ENCODE results near the gene DDX19B. TPM values are rescaled to one million over a fixed set of nuclear protein-coding genes. Genes with fewer than 3 reads are reported as not detected.
"Not testable (repeated sequence)": the region's sequence is repeated elsewhere in the genome, so short reads cannot be mapped to it uniquely, and the experiment has no call there.

Gene DDX19B
- total RNA-seq, 1 donor: 23.7 TPM

DNA sequence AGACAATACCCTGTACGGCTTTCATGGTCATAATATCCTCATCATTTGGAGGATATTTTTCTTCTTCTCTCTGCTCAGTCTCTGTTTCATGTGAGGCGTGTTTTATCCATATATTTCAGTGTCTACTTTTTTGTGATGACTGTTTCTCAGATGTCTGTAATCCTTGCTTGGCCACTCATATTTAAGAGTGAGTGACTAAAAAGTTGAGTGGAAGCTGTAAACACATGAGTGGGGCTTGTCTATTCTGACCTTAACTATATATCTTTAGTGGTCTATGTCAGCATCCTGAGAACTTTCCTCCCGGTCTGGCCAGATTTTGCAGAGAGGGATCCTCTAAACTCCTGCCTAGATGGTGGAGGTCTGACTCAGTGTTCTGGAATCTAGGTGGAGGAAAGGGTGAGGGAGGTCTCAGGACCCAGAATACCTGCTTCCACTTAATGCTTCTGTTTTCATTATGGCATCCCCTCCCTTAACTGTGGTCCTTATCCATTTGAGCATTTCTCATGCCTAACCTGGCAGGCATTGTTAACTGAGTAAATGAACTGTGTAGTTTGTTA is 6.0 kb downstream of the DDX19B start:
- DNase-seq (ENCODE audit: low read depth): no peak
- no peak for TF ChIP-seq CTCF (IDR thresholded peaks at IDR 0.05; ENCODE audit: insufficient read depth, low read depth, low read length)

GRCh38 chr16:70306880-70307279 is 7.9 kb downstream of the DDX19B start:
- no peak for DNase-seq (ENCODE audit: low read depth)
- H3K4me3 ChIP-seq (ENCODE audit: low read depth, low read length): no peak overlapping the region
- no peak for TF ChIP-seq CTCF (IDR thresholded peaks at IDR 0.05; ENCODE audit: insufficient read depth, low read depth, low read length)

More for the DNA sequence above, 6.0 kb downstream of the DDX19B start:
- H3K4me3 ChIP-seq (ENCODE audit: low read depth, low read length): no peak overlapping the region

DNA sequence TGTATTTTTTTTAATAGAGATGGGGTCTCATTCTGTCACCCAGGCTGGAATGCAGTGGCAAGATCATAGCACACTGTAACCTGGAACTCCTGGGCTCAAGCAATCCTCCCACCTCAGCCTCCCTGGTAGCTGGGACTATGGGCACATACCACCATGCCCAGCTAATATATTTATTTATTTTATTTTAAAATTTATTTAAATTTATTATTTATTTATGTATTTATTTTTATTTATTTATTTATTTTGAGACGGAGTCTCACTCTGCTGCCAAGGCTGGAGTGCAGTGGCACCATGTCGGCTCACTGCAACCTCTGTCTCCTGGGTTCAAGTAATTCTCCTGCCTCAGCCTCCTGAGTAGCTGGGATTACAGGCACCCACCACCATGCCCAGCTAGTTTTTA is 8.7 kb downstream of the DDX19B start:
- not testable (repeated sequence) for H3K4me3 ChIP-seq (ENCODE audit: low read depth, low read length); DNase-seq (ENCODE audit: low read depth)

DNA sequence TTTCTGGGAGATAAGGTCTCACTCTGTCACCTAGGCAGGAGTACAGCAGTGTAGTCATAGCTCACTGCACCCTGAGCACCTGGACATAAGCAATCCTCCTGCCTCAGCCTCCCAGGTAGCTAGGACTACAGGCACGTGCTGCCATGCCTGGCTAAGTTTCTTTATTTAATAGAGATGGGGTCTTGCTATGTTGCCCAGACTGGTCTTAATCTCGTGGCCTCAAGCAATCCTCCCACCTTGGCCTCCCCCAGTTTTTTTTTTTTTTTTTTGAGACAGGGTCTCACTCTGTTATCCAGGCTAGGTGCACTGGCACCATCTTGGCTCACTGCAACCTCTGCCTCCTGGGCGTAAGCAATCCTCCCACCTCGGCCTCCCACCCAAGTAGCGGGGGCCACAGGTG is 21.1 kb downstream of the DDX19B start:
- no peak for TF ChIP-seq CTCF (IDR thresholded peaks at IDR 0.05; ENCODE audit: insufficient read depth, low read depth, low read length)
- H3K4me3 ChIP-seq (ENCODE audit: low read depth, low read length): no peak overlapping the region
- DNase-seq (ENCODE audit: low read depth): no peak

DNA sequence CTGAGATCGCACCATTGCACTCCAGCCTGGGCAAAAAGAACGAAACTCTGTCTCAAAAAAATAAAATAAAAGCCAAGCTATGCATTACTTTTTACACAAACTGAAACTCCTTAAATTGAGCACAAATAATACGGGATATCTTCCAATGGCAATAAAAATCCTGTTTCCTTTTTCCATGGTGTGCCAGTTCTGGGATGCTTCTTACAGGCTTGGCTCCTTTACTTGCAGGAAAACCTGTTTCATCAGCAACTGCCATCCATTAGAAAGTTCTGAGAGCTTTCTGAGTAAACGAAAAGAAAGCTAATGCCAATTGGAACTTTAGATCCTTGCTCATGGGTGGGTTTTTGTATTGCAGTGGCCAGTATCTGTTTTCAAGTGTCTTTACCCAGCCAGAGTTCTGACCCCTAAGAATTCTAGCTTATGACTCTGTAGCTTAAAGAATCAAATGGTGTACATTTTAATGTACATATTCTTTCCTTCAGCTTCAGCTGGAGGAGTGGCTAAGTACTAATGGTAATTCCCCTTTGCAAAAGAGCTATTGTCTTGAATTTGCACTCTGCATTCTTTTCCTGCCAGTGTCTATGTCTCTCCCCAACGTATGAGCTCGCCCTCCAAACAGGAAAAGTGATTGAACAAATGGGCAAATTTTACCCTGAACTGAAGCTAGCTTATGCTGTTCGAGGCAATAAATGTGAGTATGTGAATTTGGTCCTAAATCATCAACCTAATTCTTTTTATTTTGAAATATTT is 26.2 kb downstream of the DDX19B start:
- no peak for DNase-seq (ENCODE audit: low read depth)
- no peak overlapping the region for H3K4me3 ChIP-seq (ENCODE audit: low read depth, low read length)
- no peak for TF ChIP-seq CTCF (IDR thresholded peaks at IDR 0.05; ENCODE audit: insufficient read depth, low read depth, low read length)

DNA sequence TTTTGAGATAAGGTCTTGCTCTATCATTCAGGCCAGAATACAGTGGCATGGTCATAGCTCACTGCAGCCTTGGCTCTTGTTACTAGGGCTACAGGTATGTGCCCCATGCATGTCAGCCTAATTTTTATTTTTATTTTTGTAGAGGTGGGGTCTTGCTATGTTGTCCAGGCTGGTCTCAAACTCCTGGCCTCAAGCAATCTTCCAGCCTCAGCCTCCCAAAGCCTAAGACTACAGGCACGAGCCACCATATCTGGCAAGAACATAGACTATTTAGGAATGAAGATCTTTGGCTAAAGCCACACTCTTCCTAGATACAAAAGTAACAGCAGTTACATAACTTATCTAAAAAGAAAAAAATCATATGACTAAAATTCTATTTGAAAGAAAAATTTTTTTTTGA is 32.1 kb downstream of the DDX19B start:
- DNase-seq (ENCODE audit: low read depth): no peak
- no peak overlapping the region for H3K4me3 ChIP-seq (ENCODE audit: low read depth, low read length)
- no peak for TF ChIP-seq CTCF (IDR thresholded peaks at IDR 0.05; ENCODE audit: insufficient read depth, low read depth, low read length)

DNA sequence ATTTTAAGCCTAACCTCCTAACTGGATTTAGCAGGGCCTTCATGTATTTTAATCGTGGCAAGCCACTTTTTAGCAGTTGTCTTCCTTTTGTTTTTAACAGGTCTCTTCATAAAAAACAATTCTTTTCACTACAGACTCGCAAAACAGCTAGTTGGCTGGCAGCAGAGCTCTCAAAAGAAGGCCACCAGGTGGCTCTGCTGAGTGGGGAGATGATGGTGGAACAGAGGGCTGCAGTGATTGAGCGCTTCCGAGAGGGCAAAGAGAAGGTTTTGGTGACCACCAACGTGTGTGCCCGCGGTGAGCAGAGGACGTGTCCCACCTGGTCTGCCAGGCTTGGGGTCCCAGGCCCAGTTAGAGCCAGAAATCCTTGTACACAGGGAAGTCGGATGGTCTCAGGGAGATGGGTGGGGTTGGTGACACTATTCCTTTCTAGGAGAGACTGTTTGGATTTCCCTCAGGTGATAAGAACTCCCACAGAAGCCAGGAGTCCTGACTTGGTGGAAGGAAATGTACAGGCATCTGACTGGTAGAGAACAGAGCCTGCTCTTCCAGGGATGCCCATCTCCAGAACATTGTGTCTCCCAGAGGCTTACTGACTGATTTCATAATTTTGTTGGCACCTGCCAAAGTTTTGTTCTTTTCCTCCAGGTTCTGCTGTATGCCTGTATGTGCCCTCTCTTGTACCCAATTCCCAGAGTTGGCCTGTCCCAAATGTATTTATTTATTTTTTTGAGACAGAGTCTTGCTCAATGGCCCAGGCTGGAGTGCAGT is 32.8 kb downstream of the DDX19B start:
- TF ChIP-seq CTCF (IDR thresholded peaks at IDR 0.05; ENCODE audit: insufficient read depth, low read depth, low read length): peak; percentile 60
- peak; percentile 7 for DNase-seq (ENCODE audit: low read depth)
- no peak overlapping the region for H3K4me3 ChIP-seq (ENCODE audit: low read depth, low read length)

DNA sequence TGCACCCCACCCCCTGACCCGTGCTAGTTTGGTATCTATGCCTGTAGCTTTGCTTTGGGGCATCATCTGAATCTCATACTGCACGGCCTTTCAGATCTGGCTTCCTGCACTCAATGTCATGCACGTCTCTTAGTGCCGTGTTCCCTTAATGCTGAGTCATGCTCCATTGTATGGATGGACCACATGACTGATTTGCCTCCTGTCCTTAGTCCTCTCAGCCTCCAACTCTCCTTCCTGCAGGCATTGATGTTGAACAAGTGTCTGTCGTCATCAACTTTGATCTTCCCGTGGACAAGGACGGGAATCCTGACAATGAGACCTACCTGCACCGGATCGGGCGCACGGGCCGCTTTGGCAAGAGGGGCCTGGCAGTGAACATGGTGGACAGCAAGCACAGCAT is 33.7 kb downstream of the DDX19B start:
- DNase-seq (ENCODE audit: low read depth); H3K4me3 ChIP-seq (ENCODE audit: low read depth, low read length): not testable (repeated sequence)

All from fibroblast of villous mesenchyme (primary cell).